Measurements from ENCODE around the gene BAHD1.
A peak's percentile ranks its signal among the peaks of the same experiment; 100 is the strongest.

BAHD1 gene

GRCh38 chr15:40425681-40426080, 15.1 kb upstream of the BAHD1 start:
- DNase-seq, result no peak

GRCh38 chr15:40427188-40427587, 13.6 kb upstream of the BAHD1 start:
- no peak for DNase-seq

- DNase-seq, result no peak
These were observed 12.6 kb upstream of the BAHD1 start for GRCh38 chr15:40428185-40428584.

- DNase-seq, result no peak
These were observed 11.6 kb upstream of the BAHD1 start for GRCh38 chr15:40429068-40429710.

- peak; percentile 41 for DNase-seq
These were observed 10.4 kb upstream of the BAHD1 start for GRCh38 chr15:40430271-40430805.

- no peak for DNase-seq
These were observed 5.6 kb upstream of the BAHD1 start for GRCh38 chr15:40435023-40435709.

GRCh38 chr15:40435710-40436089, 5.1 kb upstream of the BAHD1 start:
- DNase-seq, result no peak

- no peak for DNase-seq
These were observed 4.4 kb upstream of the BAHD1 start for GRCh38 chr15:40436116-40436891.

GRCh38 chr15:40436892-40437751, 3.6 kb upstream of the BAHD1 start:
- no peak for DNase-seq

GRCh38 chr15:40437752-40438687, 2.7 kb upstream of the BAHD1 start:
- no peak for DNase-seq

- no peak for DNase-seq
These were observed 2.0 kb upstream of the BAHD1 start for GRCh38 chr15:40438712-40439111.

GRCh38 chr15:40439461-40439959, 1.2 kb upstream of the BAHD1 start:
- no peak for DNase-seq

GRCh38 chr15:40439960-40440742, 602 bp upstream of the BAHD1 start:
- DNase-seq, result peak; percentile 24

GRCh38 chr15:40441565-40442531, 1.1 kb downstream of the BAHD1 start:
- DNase-seq, result no peak

- DNase-seq, result no peak
These were observed 2.5 kb downstream of the BAHD1 start for GRCh38 chr15:40443255-40443654.

- DNase-seq, result no peak
These were observed 3.1 kb downstream of the BAHD1 start for GRCh38 chr15:40443846-40444245.

- DNase-seq, result no peak
These were observed 4.0 kb downstream of the BAHD1 start for GRCh38 chr15:40444736-40445135.

- peak; percentile 69 for DNase-seq
These were observed 4.7 kb downstream of the BAHD1 start for GRCh38 chr15:40445421-40445922.

- DNase-seq, result no peak
These were observed 5.4 kb downstream of the BAHD1 start for GRCh38 chr15:40446144-40446543.

Data from fibroblast of upper back skin (primary cell).